Suprapubic skin (tissue), 4 donors: ENCODE results near the gene PARD3B.

Experiments used
- CTCF ChIP-seq, 2 donors: fragments of 200-600 bp in 1 of 2; fragments of 450-650 bp in 1 of 2; sonication (generic) in 1 of 2; IDR thresholded peaks; one replicate each; pipeline ENCODE4 v1.5.1; 2016 to 2019; ENCODE audit warnings: antibody characterized with exemption in 2 of 2, mild to moderate bottlenecking in 1 of 2, moderate library complexity in 1 of 2
- EP300 ChIP-seq: sonication (generic); formaldehyde crosslinking; IDR thresholded peaks from one replicate; pipeline ENCODE4 v1.6.1; 2017; ENCODE audit warnings: antibody characterized with exemption
- POLR2A ChIP-seq, 2 donors: fragments of 450-650 bp; IDR thresholded peaks; one replicate each; pipeline ENCODE4 v1.6.1; 2017; ENCODE audit warnings: antibody characterized with exemption in 2 of 2, mild to moderate bottlenecking in 2 of 2, moderate library complexity in 2 of 2
- POLR2AphosphoS5 ChIP-seq, 3 donors: sonication (generic); formaldehyde crosslinking; IDR thresholded peaks; one replicate each; pipeline ENCODE4 v1.6.1; 2017; ENCODE audit warnings: antibody characterized with exemption in 3 of 3

DNA sequence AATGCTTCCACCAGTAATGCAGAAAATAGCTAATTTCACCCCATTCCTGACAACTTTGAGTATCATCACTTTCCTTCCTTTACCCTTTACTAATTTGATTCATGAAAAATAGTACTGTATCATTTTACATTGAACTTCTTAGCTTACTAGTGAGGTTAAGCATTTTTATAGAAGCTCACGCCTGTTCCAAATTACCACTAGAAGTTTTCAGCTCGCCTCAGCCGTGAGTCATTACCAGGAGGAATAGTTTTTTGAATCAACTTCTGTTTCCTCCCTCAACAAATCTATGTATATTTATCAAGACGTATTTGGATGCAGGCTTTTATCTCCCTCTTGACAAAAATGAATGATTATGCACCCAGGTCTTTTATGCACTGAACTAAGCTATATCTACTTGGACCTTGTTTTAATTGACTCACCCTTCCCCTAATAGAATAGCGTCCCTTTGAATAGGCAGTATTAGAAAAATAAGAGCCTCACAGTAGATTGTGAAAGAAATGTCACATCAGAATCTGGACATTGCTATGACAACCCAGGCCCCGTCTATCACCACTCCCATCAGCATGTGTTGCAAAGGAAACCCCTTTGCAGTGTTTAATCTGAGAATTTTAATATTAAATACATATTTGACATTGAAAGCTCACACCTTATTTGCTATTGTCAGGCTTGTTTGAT, 929.6 kb downstream of the PARD3B start:
- TF ChIP-seq CTCF (IDR thresholded peaks at IDR 0.05) (no peak), POLR2A (IDR thresholded peaks at IDR 0.05) (no peak), POLR2AphosphoS5 (IDR thresholded peaks at IDR 0.05) (no peak), EP300 (no peak)
